ENCODE measurements around the gene CCDC18. TPM values are rescaled to one million over a fixed set of nuclear protein-coding genes. Genes with fewer than 3 reads are reported as not detected.
"Not testable (repeated sequence)": the region's sequence is repeated elsewhere in the genome, so short reads cannot be mapped to it uniquely, and the experiment has no call there.

Gene CCDC18
- polyA plus RNA-seq, 2 donors: 2.6 to 6.7 TPM

GRCh38 chr1:93252598-93252997, 72.1 kb downstream of the CCDC18 start:
- H3K36me3 ChIP-seq (ENCODE audit: control insufficient read depth in 2 of 2, insufficient read depth in 2 of 2, low read length in 1 of 2): no peaks in the 10 kb centered on the region
- H3K4me1 ChIP-seq (ENCODE audit: control insufficient read depth in 2 of 2, insufficient read depth in 2 of 2, low read length in 1 of 2): no peaks in the 10 kb centered on the region
- WGBS, 2 donors: 95 to 96% methylated on average over 2 of the region's 2 CpGs
- H3K9me3 ChIP-seq (ENCODE audit: control insufficient read depth in 2 of 2, insufficient read depth in 1 of 2, low read depth in 1 of 2, low read length in 1 of 2): no peaks in the 10 kb centered on the region
- no peak overlapping the region for H3K27ac ChIP-seq (ENCODE audit: low read depth in 2 of 2, low read length in 1 of 2)
- H3K27me3 ChIP-seq (ENCODE audit: control insufficient read depth in 1 of 2, insufficient read depth in 2 of 2, low read length in 2 of 2): no peaks in the 10 kb centered on the region
- no peak overlapping the region for H3K4me3 ChIP-seq (ENCODE audit: low read depth in 1 of 2, low read length in 2 of 2)

- WGBS, 2 donors: 73 to 80% methylated on average over 3 of the region's 3 CpGs
- Histone ChIP-seq H3K27ac (ENCODE audit: low read depth in 2 of 2, low read length in 1 of 2) (no peak overlapping the region), H3K36me3 (ENCODE audit: control insufficient read depth in 2 of 2, insufficient read depth in 2 of 2, low read length in 1 of 2) (no peaks in the 10 kb centered on the region), H3K9me3 (ENCODE audit: control insufficient read depth in 2 of 2, insufficient read depth in 1 of 2, low read depth in 1 of 2, low read length in 1 of 2) (no peaks in the 10 kb centered on the region), H3K4me3 (ENCODE audit: low read depth in 1 of 2, low read length in 2 of 2) (no peak overlapping the region), H3K27me3 (ENCODE audit: control insufficient read depth in 1 of 2, insufficient read depth in 2 of 2, low read length in 2 of 2) (no peaks in the 10 kb centered on the region), H3K4me1 (ENCODE audit: control insufficient read depth in 2 of 2, insufficient read depth in 2 of 2, low read length in 1 of 2) (no peaks in the 10 kb centered on the region)
Observed at GRCh38 chr1:93253516-93253915, 73.0 kb downstream of the CCDC18 start.

GRCh38 chr1:93255222-93256079, 74.9 kb downstream of the CCDC18 start:
- no peak overlapping the region for H3K27ac ChIP-seq (ENCODE audit: low read depth in 2 of 2, low read length in 1 of 2)
- H3K36me3 ChIP-seq (ENCODE audit: control insufficient read depth in 2 of 2, insufficient read depth in 2 of 2, low read length in 1 of 2): no peaks in the 10 kb centered on the region
- no peak overlapping the region for H3K4me3 ChIP-seq (ENCODE audit: low read depth in 1 of 2, low read length in 2 of 2)
- H3K9me3 ChIP-seq (ENCODE audit: control insufficient read depth in 2 of 2, insufficient read depth in 1 of 2, low read depth in 1 of 2, low read length in 1 of 2): no peaks in the 10 kb centered on the region
- H3K4me1 ChIP-seq (ENCODE audit: control insufficient read depth in 2 of 2, insufficient read depth in 2 of 2, low read length in 1 of 2): no peaks in the 10 kb centered on the region
- no peaks in the 10 kb centered on the region for H3K27me3 ChIP-seq (ENCODE audit: control insufficient read depth in 1 of 2, insufficient read depth in 2 of 2, low read length in 2 of 2)
- WGBS, 2 donors: 80 to 81% methylated on average over 8 of the region's 8 CpGs

GRCh38 chr1:93256433-93256832, 75.9 kb downstream of the CCDC18 start:
- Histone ChIP-seq H3K36me3 (ENCODE audit: control insufficient read depth in 2 of 2, insufficient read depth in 2 of 2, low read length in 1 of 2) (no peaks in the 10 kb centered on the region), H3K27ac (ENCODE audit: low read depth in 2 of 2, low read length in 1 of 2) (no peak overlapping the region), H3K4me1 (ENCODE audit: control insufficient read depth in 2 of 2, insufficient read depth in 2 of 2, low read length in 1 of 2) (no peaks in the 10 kb centered on the region), H3K27me3 (ENCODE audit: control insufficient read depth in 1 of 2, insufficient read depth in 2 of 2, low read length in 2 of 2) (no peaks in the 10 kb centered on the region), H3K4me3 (ENCODE audit: low read depth in 1 of 2, low read length in 2 of 2) (no peak overlapping the region), H3K9me3 (ENCODE audit: control insufficient read depth in 2 of 2, insufficient read depth in 1 of 2, low read depth in 1 of 2, low read length in 1 of 2) (no peaks in the 10 kb centered on the region)
- WGBS, 2 donors: 82 to 92% methylated on average over 2 of the region's 2 CpGs

GRCh38 chr1:93257889-93258288, 77.4 kb downstream of the CCDC18 start:
- H3K36me3 ChIP-seq (ENCODE audit: control insufficient read depth in 2 of 2, insufficient read depth in 2 of 2, low read length in 1 of 2): no peaks in the 10 kb centered on the region
- no peaks in the 10 kb centered on the region for H3K4me1 ChIP-seq (ENCODE audit: control insufficient read depth in 2 of 2, insufficient read depth in 2 of 2, low read length in 1 of 2)
- H3K27me3 ChIP-seq (ENCODE audit: control insufficient read depth in 1 of 2, insufficient read depth in 2 of 2, low read length in 2 of 2): no peaks in the 10 kb centered on the region
- no peak overlapping the region for H3K27ac ChIP-seq (ENCODE audit: low read depth in 2 of 2, low read length in 1 of 2)
- H3K9me3 ChIP-seq (ENCODE audit: control insufficient read depth in 2 of 2, insufficient read depth in 1 of 2, low read depth in 1 of 2, low read length in 1 of 2): peaks cover 5 to 6% of the 10 kb centered on the region in 2 donors
- no peak overlapping the region for H3K4me3 ChIP-seq (ENCODE audit: low read depth in 1 of 2, low read length in 2 of 2)

GRCh38 chr1:93260726-93261125, 80.2 kb downstream of the CCDC18 start:
- not testable (repeated sequence) for H3K9me3 ChIP-seq (ENCODE audit: control insufficient read depth in 2 of 2, insufficient read depth in 1 of 2, low read depth in 1 of 2, low read length in 1 of 2); H3K27me3 ChIP-seq (ENCODE audit: control insufficient read depth in 1 of 2, insufficient read depth in 2 of 2, low read length in 2 of 2); H3K4me1 ChIP-seq (ENCODE audit: control insufficient read depth in 2 of 2, insufficient read depth in 2 of 2, low read length in 1 of 2); H3K36me3 ChIP-seq (ENCODE audit: control insufficient read depth in 2 of 2, insufficient read depth in 2 of 2, low read length in 1 of 2); H3K27ac ChIP-seq (ENCODE audit: low read depth in 2 of 2, low read length in 1 of 2); H3K4me3 ChIP-seq (ENCODE audit: low read depth in 1 of 2, low read length in 2 of 2)
- 98 to 99% methylated on average over 3 of the region's 3 CpGs for WGBS, 2 donors

GRCh38 chr1:93262645-93263044, 82.1 kb downstream of the CCDC18 start:
- Histone ChIP-seq H3K36me3 (ENCODE audit: control insufficient read depth in 2 of 2, insufficient read depth in 2 of 2, low read length in 1 of 2) (no peaks in the 10 kb centered on the region), H3K4me1 (ENCODE audit: control insufficient read depth in 2 of 2, insufficient read depth in 2 of 2, low read length in 1 of 2) (no peaks in the 10 kb centered on the region), H3K4me3 (ENCODE audit: low read depth in 1 of 2, low read length in 2 of 2) (no peak overlapping the region), H3K9me3 (ENCODE audit: control insufficient read depth in 2 of 2, insufficient read depth in 1 of 2, low read depth in 1 of 2, low read length in 1 of 2) (peaks cover 6% of the 10 kb centered on the region in 2 donors), H3K27ac (ENCODE audit: low read depth in 2 of 2, low read length in 1 of 2) (no peak overlapping the region), H3K27me3 (ENCODE audit: control insufficient read depth in 1 of 2, insufficient read depth in 2 of 2, low read length in 2 of 2) (no peaks in the 10 kb centered on the region)
- WGBS, 2 donors: 95 to 98% methylated on average over 3 of the region's 3 CpGs

GRCh38 chr1:93268888-93269287, 88.4 kb downstream of the CCDC18 start:
- not testable (repeated sequence) for H3K4me1 ChIP-seq (ENCODE audit: control insufficient read depth in 2 of 2, insufficient read depth in 2 of 2, low read length in 1 of 2); H3K36me3 ChIP-seq (ENCODE audit: control insufficient read depth in 2 of 2, insufficient read depth in 2 of 2, low read length in 1 of 2); H3K9me3 ChIP-seq (ENCODE audit: control insufficient read depth in 2 of 2, insufficient read depth in 1 of 2, low read depth in 1 of 2, low read length in 1 of 2); H3K27me3 ChIP-seq (ENCODE audit: control insufficient read depth in 1 of 2, insufficient read depth in 2 of 2, low read length in 2 of 2); H3K27ac ChIP-seq (ENCODE audit: low read depth in 2 of 2, low read length in 1 of 2); H3K4me3 ChIP-seq (ENCODE audit: low read depth in 1 of 2, low read length in 2 of 2)
- 98% methylated on average over 3 of the region's 3 CpGs for WGBS, 2 donors

- not testable (repeated sequence) for H3K36me3 ChIP-seq (ENCODE audit: control insufficient read depth in 2 of 2, insufficient read depth in 2 of 2, low read length in 1 of 2); H3K27ac ChIP-seq (ENCODE audit: low read depth in 2 of 2, low read length in 1 of 2); H3K4me3 ChIP-seq (ENCODE audit: low read depth in 1 of 2, low read length in 2 of 2); H3K9me3 ChIP-seq (ENCODE audit: control insufficient read depth in 2 of 2, insufficient read depth in 1 of 2, low read depth in 1 of 2, low read length in 1 of 2); H3K27me3 ChIP-seq (ENCODE audit: control insufficient read depth in 1 of 2, insufficient read depth in 2 of 2, low read length in 2 of 2); H3K4me1 ChIP-seq (ENCODE audit: control insufficient read depth in 2 of 2, insufficient read depth in 2 of 2, low read length in 1 of 2)
- 74 to 98% methylated on average over 3 of the region's 3 CpGs for WGBS, 2 donors
Observed at GRCh38 chr1:93275262-93275633, 94.7 kb downstream of the CCDC18 start.

GRCh38 chr1:93275634-93276295, 95.2 kb downstream of the CCDC18 start:
- no peaks in the 10 kb centered on the region for H3K27me3 ChIP-seq (ENCODE audit: control insufficient read depth in 1 of 2, insufficient read depth in 2 of 2, low read length in 2 of 2)
- no peaks in the 10 kb centered on the region for H3K9me3 ChIP-seq (ENCODE audit: control insufficient read depth in 2 of 2, insufficient read depth in 1 of 2, low read depth in 1 of 2, low read length in 1 of 2)
- no peaks in the 10 kb centered on the region for H3K4me1 ChIP-seq (ENCODE audit: control insufficient read depth in 2 of 2, insufficient read depth in 2 of 2, low read length in 1 of 2)
- no peak overlapping the region for H3K4me3 ChIP-seq (ENCODE audit: low read depth in 1 of 2, low read length in 2 of 2)
- WGBS, 2 donors: 76 to 87% methylated on average over 5 of the region's 5 CpGs
- H3K36me3 ChIP-seq (ENCODE audit: control insufficient read depth in 2 of 2, insufficient read depth in 2 of 2, low read length in 1 of 2): no peaks in the 10 kb centered on the region
- H3K27ac ChIP-seq (ENCODE audit: low read depth in 2 of 2, low read length in 1 of 2): no peak overlapping the region

Measured in esophagus (tissue), 2 donors.